HepG2 (cell line): ENCODE measurements around the gene PPM1G. TPM values are rescaled to one million over a fixed set of nuclear protein-coding genes. Genes with fewer than 3 reads are reported as not detected.
A peak's percentile ranks its signal among the peaks of the same experiment; 100 is the strongest.

Experiments used
- ADNP ChIP-seq: sonication (generic); formaldehyde crosslinking; IDR thresholded peaks from 2 replicates; pipeline ENCODE4 v1.4.0; 2020; ENCODE audit warnings: missing genetic modification reagents
- BORCS8-MEF2B ChIP-seq: sonication (generic); formaldehyde crosslinking; IDR thresholded peaks from 2 replicates; pipeline ENCODE4 v1.8.0; 2022; ENCODE audit warnings: mild to moderate bottlenecking, missing genetic modification reagents
- CC2D1A ChIP-seq: sonication (generic); formaldehyde crosslinking; IDR thresholded peaks from 2 replicates; pipeline ENCODE4 v1.8.1; 2023; ENCODE audit warnings: mild to moderate bottlenecking, missing genetic modification reagents
- DMAP1 ChIP-seq: IDR thresholded peaks from 2 replicates; pipeline ENCODE4 v1.6.1; 2016
- HNF1A ChIP-seq, 2 experiments: sonication (generic) in 1 of 2; formaldehyde crosslinking in 1 of 2; IDR thresholded peaks; 2 replicates each; pipeline versions ENCODE4 v1.4.0 to v1.6.1; 2016 to 2020; ENCODE audit warnings: borderline replicate concordance in 1 of 2, low read depth in 1 of 2, mild to moderate bottlenecking in 1 of 2, missing genetic modification reagents in 1 of 2
- HOXA3 ChIP-seq: sonication (generic); formaldehyde crosslinking; IDR thresholded peaks from 2 replicates; pipeline ENCODE4 v1.5.0; 2020; ENCODE audit warnings: missing genetic modification reagents
- JUNB ChIP-seq: sonication (generic); formaldehyde crosslinking; IDR thresholded peaks from 2 replicates; pipeline ENCODE4 v1.8.0; 2022; ENCODE audit warnings: missing genetic modification reagents, mild to moderate bottlenecking, borderline replicate concordance
- RFX5 ChIP-seq: IDR thresholded peaks from 2 replicates; pipeline ENCODE4 v1.6.1; 2011; ENCODE audit warnings: low read depth, low read length, improper control_type of control experiment
- SMARCE1 ChIP-seq: fragments of 450-650 bp; IDR thresholded peaks from 2 replicates; pipeline ENCODE4 v1.6.1; 2017; ENCODE audit warnings: borderline replicate concordance
- SOX6 ChIP-seq, 2 experiments: fragments of 450-650 bp in 1 of 2; sonication (generic) in 1 of 2; formaldehyde crosslinking in 1 of 2; IDR thresholded peaks; 2 replicates each; pipeline versions ENCODE4 v1.4.0 to v1.6.1; 2017 to 2020; ENCODE audit warnings: antibody characterized with exemption in 1 of 2, mild to moderate bottlenecking in 1 of 2, missing genetic modification reagents in 1 of 2
- SRSF1 ChIP-seq: fragments of 200-400 bp; formaldehyde crosslinking; optimal IDR thresholded peaks from 2 replicates; pipeline ENCODE3; 2017; ENCODE audit warnings: mild to moderate bottlenecking, low read depth, low read length, moderate library complexity
- TBX3 ChIP-seq: fragments of 450-650 bp; IDR thresholded peaks from 2 replicates; pipeline ENCODE4 v1.6.1; 2017; ENCODE audit warnings: antibody characterized with exemption, mild to moderate bottlenecking, inconsistent platforms, borderline replicate concordance
- TIGD3 ChIP-seq: sonication (generic); formaldehyde crosslinking; IDR thresholded peaks from 2 replicates; pipeline ENCODE4 v1.5.1; 2020; ENCODE audit warnings: mild to moderate bottlenecking, missing genetic modification reagents, borderline replicate concordance
- TRIM24 ChIP-seq: sonication (generic); formaldehyde crosslinking; IDR thresholded peaks from 2 replicates; pipeline ENCODE4 v1.8.0; 2022; ENCODE audit warnings: mild to moderate bottlenecking, missing genetic modification reagents
- ZNF17 ChIP-seq: sonication (generic); formaldehyde crosslinking; IDR thresholded peaks from 2 replicates; pipeline ENCODE4 v1.5.0; 2020; ENCODE audit warnings: mild to moderate bottlenecking, missing genetic modification reagents
- ZNF335 ChIP-seq: sonication (generic); formaldehyde crosslinking; IDR thresholded peaks from 2 replicates; pipeline ENCODE4 v1.4.0; 2020; ENCODE audit warnings: missing genetic modification reagents
- ZNF484 ChIP-seq: sonication (generic); formaldehyde crosslinking; IDR thresholded peaks from 2 replicates; pipeline ENCODE4 v1.5.1; 2020; ENCODE audit warnings: mild to moderate bottlenecking, low read depth, missing genetic modification reagents, borderline replicate concordance
- ZNF704 ChIP-seq: sonication (generic); formaldehyde crosslinking; IDR thresholded peaks from 2 replicates; pipeline ENCODE4 v1.8.1; 2023; ENCODE audit warnings: mild to moderate bottlenecking, inconsistent platforms, moderate library complexity, missing genetic modification reagents, borderline replicate concordance
- ZNF782 ChIP-seq: sonication (generic); formaldehyde crosslinking; IDR thresholded peaks from 2 replicates; pipeline ENCODE4 v1.4.0; 2020; ENCODE audit warnings: missing genetic modification reagents, mild to moderate bottlenecking, borderline replicate concordance
- ZNF800 ChIP-seq: sonication (generic); formaldehyde crosslinking; IDR thresholded peaks from 2 replicates; pipeline ENCODE4 v1.4.0; 2020; ENCODE audit warnings: missing genetic modification reagents
- polyA plus RNA-seq, 8 experiments: library from polyadenylated mRNA; depleted of rRNA in 3 of 8; stranded (reverse) in 7 of 8; unstranded in 1 of 8; fragments of >200 nt; fragmentation: Illumina TruSeq in 4 of 8; extraction: Trizol in 4 of 8; gene quantifications; 2 replicates each; pipeline versions ENCODE4 v1.2.1 to v1.2.3, GENCODE V29; 2011 to 2016; ENCODE audit warnings: low read depth in 4 of 8, missing spikeins in 1 of 8, mixed read lengths in 1 of 8; ENCODE audit not compliant: insufficient read depth in 1 of 8
- total RNA-seq, 5 experiments: library from RNA; depleted of rRNA; stranded (reverse); fragments of >200 nt; fragmentation: Illumina TruSeq; extraction: Trizol; gene quantifications; 2 replicates each; pipeline ENCODE4 v1.2.3, GENCODE V29; 2016; ENCODE audit warnings: low read depth in 1 of 5

Gene PPM1G
- total and polyA plus RNA-seq, 2 of the 13 experiments (the other 11 are each of a cell fraction or from before 2014, with no cell fraction given), result 58.2 to 213 TPM

- TF ChIP-seq SMARCE1 (no peak), ZNF782 (CRISPR knock-in tag) (no peak), TBX3 (peak; percentile 41; the same call in 1 of the 2 replicates), ZNF335 (CRISPR knock-in tag) (no peak; the same call in 1 of the 2 replicates), BORCS8-MEF2B (CRISPR knock-in tag) (peak; percentile 68), DMAP1 (CRISPR knock-in tag) (peak; percentile 88), ZNF17 (CRISPR knock-in tag) (0 out of 2 replicates have a peak, but pooled peaks have one; percentile 94), TIGD3 (CRISPR knock-in tag) (no peak), ZNF704 (CRISPR knock-in tag) (no peak; the same call in 1 of the 2 replicates), SRSF1 (no peak), ADNP (CRISPR knock-in tag) (no peak), SOX6 (IDR thresholded peaks at IDR 0.05) (no peak), SOX6 (CRISPR knock-in tag; IDR thresholded peaks at IDR 0.05) (0 out of 2 replicates have a peak, but pooled peaks have one; percentile 21), JUNB (CRISPR knock-in tag) (no peak), ZNF484 (CRISPR knock-in tag) (peak; percentile 59; the same call in 1 of the 2 replicates), ZNF800 (peak; percentile 41; the same call in 1 of the 2 replicates), CC2D1A (CRISPR knock-in tag) (no peak), RFX5 (no peak), HOXA3 (peak; percentile 86), HNF1A (IDR thresholded peaks at IDR 0.05; ENCODE audit: low read depth) (no peak), HNF1A (CRISPR knock-in tag; IDR thresholded peaks at IDR 0.05; ENCODE audit: borderline replicate concordance) (peak; percentile 40; the same call in 1 of the 2 replicates), TRIM24 (CRISPR knock-in tag) (no peak)
Observed at GRCh38 chr2:27428978-27429541, 19.7 kb upstream of the PPM1G start (continued).
